Tibial artery (tissue), 4 donors: Measurements from ENCODE around the gene SNX11.

ENCODE experiments used
- DNase-seq, 2 donors: peaks; one replicate each; pipeline ENCODE4 v3.0.0-alpha.2; 2019
- H3K27ac ChIP-seq, 2 donors: fragments of 200-600 bp; sonication (generic) in 1 of 2; 1 replicate in 1 of 2; 2 replicates in 1 of 2; pipeline ENCODE4 v1.5.1; 2018 to 2019; ENCODE audit warnings: mild to moderate bottlenecking in 1 of 2
- H3K27me3 ChIP-seq, 2 donors: fragments of 200-600 bp; sonication (generic) in 1 of 2; one replicate each; pipeline versions ENCODE4 v1.5.1 to v1.6.0; 2016 to 2019
- H3K36me3 ChIP-seq, 3 donors: fragments of 200-600 bp; sonication (generic) in 2 of 3; one replicate each; pipeline ENCODE4 v1.5.1; 2016 to 2019; ENCODE audit warnings: mild to moderate bottlenecking in 2 of 3
- H3K4me1 ChIP-seq, 4 donors: fragments of 200-600 bp; sonication (generic) in 2 of 4; 1 replicate in 3 of 4; 2 replicates in 1 of 4; pipeline ENCODE4 v1.5.1; 2016 to 2019
- H3K4me3 ChIP-seq, 2 donors: fragments of 200-600 bp; sonication (generic) in 1 of 2; 1 replicate in 1 of 2; 2 replicates in 1 of 2; pipeline ENCODE4 v1.5.1; 2018 to 2019; ENCODE audit warnings: mild to moderate bottlenecking in 2 of 2
- H3K9me3 ChIP-seq, 3 donors: fragments of 200-600 bp; sonication (generic) in 1 of 3; one replicate each; pipeline ENCODE4 v1.5.1; 2016 to 2019
- CTCF ChIP-seq, 2 experiments: fragments of 200-600 bp in 1 of 2; fragments of 450-650 bp in 1 of 2; IDR thresholded peaks; one replicate each; pipeline ENCODE4 v1.5.1; 2017 to 2019; ENCODE audit warnings: antibody characterized with exemption in 2 of 2, mild to moderate bottlenecking in 1 of 2, moderate library complexity in 1 of 2
- intact Hi-C: fragments of 100-400 bp; cut with DNase I; formaldehyde crosslinking; loops from one replicate; pipeline ENCODE4 v1.15.0; 2023; ENCODE audit warnings: low total_unique reads

SNX11 gene

GRCh38 chr17:48110761-48111160 lies 3.2 kb downstream of the SNX11 start:
- H3K27ac ChIP-seq = no peak overlapping the region
- TF ChIP-seq CTCF (IDR thresholded peaks at IDR 0.05) = no peak
- no peak for DNase-seq
- H3K4me1 ChIP-seq = peaks cover 0 to 31% (median 14%) of the 10 kb centered on the region in 4 donors
- H3K36me3 ChIP-seq = peaks cover 12 to 31% (median 21%) of the 10 kb centered on the region in 3 donors
- H3K9me3 ChIP-seq = no peaks in the 10 kb centered on the region
- no peaks in the 10 kb centered on the region for H3K27me3 ChIP-seq
- intact Hi-C loops = no loop called here
- H3K4me3 ChIP-seq = no peak overlapping the region

GRCh38 chr17:48111937-48112241 lies 4.3 kb downstream of the SNX11 start:
- H3K27ac ChIP-seq = no peak overlapping the region
- peaks cover 0 to 28% (median 12%) of the 10 kb centered on the region in 4 donors for H3K4me1 ChIP-seq
- no peak for TF ChIP-seq CTCF (IDR thresholded peaks at IDR 0.05)

GRCh38 chr17:48113201-48113676 lies 5.7 kb downstream of the SNX11 start:
- Histone ChIP-seq H3K27ac (no peak overlapping the region), H3K9me3 (no peaks in the 10 kb centered on the region), H3K4me3 (no peak overlapping the region), H3K36me3 (peaks cover 33 to 56% (median 44%) of the 10 kb centered on the region in 3 donors), H3K4me1 (peaks cover 0 to 26% (median 12%) of the 10 kb centered on the region in 4 donors), H3K27me3 (no peaks in the 10 kb centered on the region)
- intact Hi-C loops = no loop called here
- DNase-seq = peak in 1 of 2 donors; percentile 41
- no peak for TF ChIP-seq CTCF (IDR thresholded peaks at IDR 0.05)

More at GRCh38 chr17:48111937-48112241, 4.3 kb downstream of the SNX11 start:
- H3K36me3 ChIP-seq = peaks cover 22 to 42% (median 32%) of the 10 kb centered on the region in 3 donors
- intact Hi-C loops = no loop called here
- H3K4me3 ChIP-seq = no peak overlapping the region
- H3K9me3 ChIP-seq = no peaks in the 10 kb centered on the region
- H3K27me3 ChIP-seq = no peaks in the 10 kb centered on the region
- no peak for DNase-seq

- peaks cover 54 to 85% (median 55%) of the 10 kb centered on the region in 3 donors for H3K36me3 ChIP-seq
- H3K27ac ChIP-seq = no peak overlapping the region
- intact Hi-C loops = no loop called here
- no peaks in the 10 kb centered on the region for H3K9me3 ChIP-seq
- no peak for TF ChIP-seq CTCF (IDR thresholded peaks at IDR 0.05)
- no peaks in the 10 kb centered on the region for H3K4me1 ChIP-seq
- no peak for DNase-seq
- H3K4me3 ChIP-seq = no peak overlapping the region
- no peaks in the 10 kb centered on the region for H3K27me3 ChIP-seq
Measured at GRCh38 chr17:48121923-48122664, 14.5 kb downstream of the SNX11 start.

GRCh38 chr17:48122665-48123045 lies 15.1 kb downstream of the SNX11 start:
- Histone ChIP-seq H3K27ac (no peak overlapping the region), H3K36me3 (peaks cover 50 to 79% (median 50%) of the 10 kb centered on the region in 3 donors), H3K4me1 (peaks cover 0 to 3% (median 0%) of the 10 kb centered on the region in 4 donors), H3K9me3 (no peaks in the 10 kb centered on the region), H3K4me3 (no peak overlapping the region), H3K27me3 (no peaks in the 10 kb centered on the region)
- no peak for DNase-seq
- no peak for TF ChIP-seq CTCF (IDR thresholded peaks at IDR 0.05)
- intact Hi-C loops = no loop called here
